Measurements from ENCODE around the gene DSE.

DSE gene

DNA sequence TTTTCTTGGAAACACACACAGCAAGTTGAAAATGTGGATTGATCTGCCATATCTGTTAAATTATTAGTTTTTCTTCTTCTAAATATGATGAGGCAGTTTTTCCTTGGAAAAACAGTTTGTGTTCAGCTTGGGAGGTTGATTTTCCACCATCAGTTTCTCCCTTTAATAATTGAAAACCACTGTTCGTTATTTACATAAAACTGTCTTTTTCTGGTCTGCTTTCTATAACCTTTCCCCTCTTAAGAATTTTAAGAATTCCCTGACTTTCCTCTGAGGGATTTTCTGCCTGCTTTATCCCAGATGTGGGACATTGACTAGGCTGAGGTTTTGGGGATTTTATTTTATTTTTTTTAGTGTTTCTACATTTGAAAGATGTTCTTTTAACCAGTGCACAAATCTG is 27.2 kb downstream of the DSE start:
- no peak overlapping the region for H3K27ac ChIP-seq
- no peak for TF ChIP-seq CTCF (IDR thresholded peaks at IDR 0.05)

GRCh38 chr6:116398316-116399010 is 27.7 kb downstream of the DSE start:
- H3K27ac ChIP-seq = no peak overlapping the region
- TF ChIP-seq ZFX (IDR thresholded peaks at IDR 0.05; ENCODE audit: borderline replicate concordance) (no peak), CTCF (IDR thresholded peaks at IDR 0.05) (no peak)

- no peak overlapping the region for H3K27ac ChIP-seq
Measured at GRCh38 chr6:116399287-116399686, 28.5 kb downstream of the DSE start.

DNA sequence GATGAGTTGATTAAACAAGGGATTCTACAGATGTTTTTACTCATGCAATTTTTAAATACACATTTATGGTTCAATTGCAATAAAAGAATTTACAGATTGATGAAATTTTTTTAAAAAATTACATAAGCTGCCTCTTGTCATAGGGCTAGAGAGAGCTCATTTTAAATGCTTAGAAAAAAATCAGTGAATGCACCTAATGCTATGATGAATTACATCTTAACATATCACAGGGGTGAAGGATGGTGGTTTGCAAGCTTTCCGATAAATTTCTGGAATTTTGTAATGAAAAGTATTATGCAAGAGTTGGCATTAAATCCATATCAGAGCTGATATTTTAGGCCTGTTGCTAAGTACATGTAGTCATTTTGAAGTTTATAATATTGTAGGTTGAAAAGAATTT is 29.6 kb downstream of the DSE start:
- H3K27ac ChIP-seq = no peak overlapping the region

More at GRCh38 chr6:116399287-116399686, 28.5 kb downstream of the DSE start:
- no peak for TF ChIP-seq ZFX (IDR thresholded peaks at IDR 0.05; ENCODE audit: borderline replicate concordance)
- TF ChIP-seq CTCF (IDR thresholded peaks at IDR 0.05) = no peak

GRCh38 chr6:116402108-116402937 is 31.6 kb downstream of the DSE start:
- H3K27ac ChIP-seq = no peak overlapping the region
- TF ChIP-seq ZFX (IDR thresholded peaks at IDR 0.05; ENCODE audit: borderline replicate concordance) = no peak
- no peak for TF ChIP-seq CTCF (IDR thresholded peaks at IDR 0.05)

More for the DNA sequence above, 29.6 kb downstream of the DSE start:
- TF ChIP-seq CTCF (IDR thresholded peaks at IDR 0.05) (no peak), ZFX (IDR thresholded peaks at IDR 0.05; ENCODE audit: borderline replicate concordance) (no peak)

GRCh38 chr6:116403205-116403604 is 32.5 kb downstream of the DSE start:
- TF ChIP-seq ZFX (IDR thresholded peaks at IDR 0.05; ENCODE audit: borderline replicate concordance) = no peak
- H3K27ac ChIP-seq = no peak overlapping the region

DNA sequence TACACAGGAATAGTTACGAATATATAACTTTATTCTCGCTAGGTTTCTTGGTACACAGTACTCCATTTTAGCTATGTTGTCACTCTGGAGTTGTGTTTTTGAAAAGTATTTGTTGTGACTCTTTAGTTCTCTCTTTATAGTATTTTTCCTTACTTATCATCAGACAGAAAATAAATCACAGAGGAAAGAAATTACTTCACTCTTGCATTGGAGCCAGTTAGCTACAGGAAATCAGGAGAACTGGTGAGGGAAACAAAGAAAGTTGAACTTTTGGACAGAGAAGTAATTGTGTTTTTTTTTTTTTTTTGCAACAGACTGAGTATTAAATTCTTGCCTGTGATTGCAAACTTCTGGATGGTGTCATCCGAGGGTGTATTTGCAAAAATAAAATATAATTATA is 33.9 kb downstream of the DSE start:
- TF ChIP-seq ZFX (IDR thresholded peaks at IDR 0.05; ENCODE audit: borderline replicate concordance) = no peak
- TF ChIP-seq CTCF (IDR thresholded peaks at IDR 0.05) = no peak
- H3K27ac ChIP-seq = no peak overlapping the region
